ENCODE results near the gene UBE4B.
"Not testable (repeated sequence)": the region's sequence is repeated elsewhere in the genome, so short reads cannot be mapped to it uniquely, and the experiment has no call there.

The UBE4B gene

DNA sequence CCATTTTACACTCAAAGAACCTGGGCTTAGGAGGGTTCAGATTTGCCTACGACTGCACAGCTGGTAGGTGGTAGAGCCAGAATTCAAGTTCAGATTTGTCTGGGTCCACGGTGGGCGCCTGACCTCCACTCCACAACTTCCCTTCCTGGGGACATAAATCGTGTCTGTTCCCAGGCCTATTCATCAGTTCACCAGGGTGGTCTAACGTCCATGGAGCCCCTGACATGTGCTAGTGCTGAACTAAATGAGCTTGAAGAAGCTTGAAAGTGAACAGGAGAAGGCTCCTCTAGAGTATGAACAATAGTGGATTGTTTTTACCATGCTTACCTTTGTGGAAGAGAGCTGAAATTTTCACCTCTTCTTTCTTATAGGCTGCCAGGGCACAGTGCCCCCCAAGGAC lies 145.1 kb downstream of the UBE4B start:
- no peak for DNase-seq (ENCODE audit: low spot score)

DNA sequence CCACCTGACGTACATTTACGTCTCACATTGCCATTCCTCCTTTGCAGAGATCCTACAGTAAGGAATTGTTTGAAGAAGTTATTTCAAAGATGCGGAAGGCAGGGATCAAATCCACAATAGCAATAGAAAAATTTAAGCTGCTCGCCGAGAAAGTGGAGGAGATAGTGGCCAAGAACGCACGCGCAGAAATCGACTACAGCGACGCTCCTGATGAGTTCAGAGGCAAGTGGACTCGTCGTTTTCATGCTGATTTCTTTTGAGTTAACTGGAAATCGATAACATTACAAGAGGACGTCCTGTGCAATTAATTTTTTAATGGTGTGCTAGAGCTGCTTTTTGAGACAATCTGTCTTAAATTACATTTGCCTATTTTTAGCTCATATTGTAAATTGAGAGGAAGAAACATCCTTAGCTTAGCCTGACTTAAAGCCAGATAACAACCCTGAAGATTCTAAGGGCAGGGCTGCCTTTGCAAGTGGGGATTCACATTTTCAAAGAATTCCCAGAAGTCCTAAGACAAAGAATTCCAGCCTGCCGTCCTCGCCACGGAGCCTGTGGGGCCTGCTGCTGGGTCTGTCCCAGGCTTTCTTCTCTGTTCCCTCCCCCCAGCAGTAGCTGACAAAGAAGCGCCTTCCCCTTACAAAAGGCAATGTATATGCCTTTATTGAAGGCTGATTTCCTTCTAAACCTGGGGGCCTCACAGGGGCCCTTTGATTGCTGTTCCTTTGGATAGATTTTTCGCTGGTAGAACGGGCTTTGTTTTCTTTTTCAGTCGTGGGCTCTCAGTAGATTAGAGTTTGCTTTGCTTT lies 146.0 kb downstream of the UBE4B start:
- DNase-seq (ENCODE audit: low spot score) = peak; percentile 18

DNA sequence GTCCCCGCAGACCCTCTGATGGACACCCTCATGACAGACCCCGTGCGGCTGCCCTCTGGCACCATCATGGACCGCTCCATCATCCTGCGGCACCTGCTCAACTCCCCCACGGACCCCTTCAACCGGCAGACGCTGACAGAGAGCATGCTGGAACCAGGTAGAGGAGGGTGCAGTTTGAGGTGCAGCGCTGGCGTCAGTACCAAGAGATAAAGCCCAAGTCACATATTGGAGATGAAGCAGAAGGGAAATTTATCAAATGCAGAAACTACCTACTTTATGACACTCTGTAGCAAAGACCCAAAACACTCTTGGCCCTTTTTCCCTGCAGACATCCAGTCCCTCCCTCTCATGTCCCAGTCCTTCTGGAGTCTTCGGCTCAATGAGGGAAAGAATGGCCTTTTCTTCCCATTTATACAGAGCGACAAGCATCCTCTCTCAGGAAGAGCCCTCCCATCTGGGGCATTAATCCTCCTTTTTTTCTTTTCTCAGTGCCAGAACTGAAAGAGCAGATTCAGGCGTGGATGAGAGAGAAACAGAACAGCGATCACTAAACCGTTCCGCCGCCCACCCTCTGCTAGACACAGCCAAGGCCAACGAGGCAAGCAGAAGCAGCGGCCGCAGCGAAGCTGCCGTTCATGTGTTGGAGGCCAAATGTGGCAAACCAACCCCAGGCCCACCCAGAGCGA lies 146.8 kb downstream of the UBE4B start:
- DNase-seq (ENCODE audit: low spot score) = peak; percentile 67

DNA sequence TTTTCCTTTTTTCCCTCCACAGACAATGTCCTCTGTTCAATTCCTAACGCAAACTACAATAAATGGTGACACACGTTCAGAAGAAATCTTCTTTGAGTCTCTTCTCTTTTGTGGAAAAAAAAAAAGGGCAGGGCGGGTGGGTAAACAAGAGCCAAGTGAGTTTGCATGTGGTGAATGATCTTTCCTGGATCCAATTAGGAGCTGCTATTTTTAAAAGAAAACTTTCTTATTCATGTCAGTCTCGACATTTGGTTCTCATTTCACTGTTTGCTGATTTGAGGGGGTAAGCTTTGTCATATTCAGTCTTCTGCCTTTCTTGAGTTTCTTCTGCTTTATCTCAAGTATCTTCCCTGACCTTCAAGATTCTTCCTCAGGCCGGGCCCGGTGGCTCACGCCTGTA lies 148.4 kb downstream of the UBE4B start:
- DNase-seq (ENCODE audit: low spot score) = no peak

DNA sequence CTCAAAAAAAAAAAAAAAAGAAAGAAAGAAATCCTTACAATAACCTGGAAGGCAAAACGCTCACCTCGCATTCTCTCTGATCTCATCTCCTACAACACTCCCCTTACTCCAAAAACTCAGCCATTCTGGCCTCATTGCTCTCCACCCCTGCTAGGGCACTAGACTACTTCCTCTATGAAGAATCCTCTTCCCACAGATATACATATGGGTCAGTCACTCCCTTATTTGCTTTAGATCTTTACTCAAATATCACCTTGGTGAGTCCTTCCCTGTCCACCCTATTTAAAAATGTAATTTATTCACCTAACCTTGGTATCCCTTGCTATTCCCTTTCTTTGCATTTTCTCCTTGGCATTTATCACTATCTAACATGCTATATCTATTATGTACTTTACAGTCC lies 153.0 kb downstream of the UBE4B start:
- no peak for DNase-seq (ENCODE audit: low spot score)

DNA sequence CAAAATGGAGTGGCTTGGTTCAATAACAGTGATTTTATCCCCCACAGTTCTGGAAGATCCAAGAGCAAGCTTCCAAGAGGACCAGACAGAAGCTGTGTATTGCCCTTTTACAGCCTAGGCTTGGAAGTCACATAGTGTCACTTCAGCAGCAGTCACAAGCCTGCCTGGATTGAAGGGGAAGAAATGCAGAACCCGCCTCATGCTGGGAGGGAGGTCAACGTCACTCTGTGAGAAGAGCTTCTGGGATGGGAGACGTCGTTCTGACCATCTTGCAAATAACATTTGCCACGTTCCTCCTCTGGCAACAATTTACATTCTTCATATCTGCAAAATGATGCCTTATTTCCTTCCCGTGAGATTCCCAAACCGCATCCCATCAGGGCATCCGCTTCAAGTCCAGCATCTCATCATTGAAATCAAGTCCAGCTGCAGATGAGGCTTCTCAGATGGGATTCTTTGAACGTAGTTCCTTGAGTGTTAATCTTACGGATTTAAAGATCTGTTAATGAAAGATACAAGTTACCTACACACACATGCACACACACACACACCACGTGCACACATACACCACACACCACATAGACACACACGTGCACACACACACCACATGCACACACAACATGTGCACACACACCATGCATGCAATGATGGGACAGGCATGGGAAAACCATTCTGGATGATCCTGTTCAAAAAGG lies 153.7 kb downstream of the UBE4B start:
- no peak for DNase-seq (ENCODE audit: low spot score)

DNA sequence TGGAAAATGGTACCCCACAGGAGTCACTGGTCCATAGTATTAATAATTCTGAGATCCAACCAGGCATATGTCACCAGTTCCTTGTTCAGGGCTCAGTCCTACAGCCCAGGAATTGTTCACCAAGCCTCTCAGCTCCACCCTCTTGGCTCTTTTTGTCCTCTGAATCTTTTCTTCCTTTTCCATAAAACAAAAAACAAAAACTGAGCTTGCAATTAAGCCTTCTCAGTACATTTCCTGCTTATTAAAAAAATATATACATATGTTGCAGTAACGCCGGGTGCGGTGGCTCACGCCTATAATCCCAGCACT lies 154.2 kb downstream of the UBE4B start:
- no peak for DNase-seq (ENCODE audit: low spot score)

DNA sequence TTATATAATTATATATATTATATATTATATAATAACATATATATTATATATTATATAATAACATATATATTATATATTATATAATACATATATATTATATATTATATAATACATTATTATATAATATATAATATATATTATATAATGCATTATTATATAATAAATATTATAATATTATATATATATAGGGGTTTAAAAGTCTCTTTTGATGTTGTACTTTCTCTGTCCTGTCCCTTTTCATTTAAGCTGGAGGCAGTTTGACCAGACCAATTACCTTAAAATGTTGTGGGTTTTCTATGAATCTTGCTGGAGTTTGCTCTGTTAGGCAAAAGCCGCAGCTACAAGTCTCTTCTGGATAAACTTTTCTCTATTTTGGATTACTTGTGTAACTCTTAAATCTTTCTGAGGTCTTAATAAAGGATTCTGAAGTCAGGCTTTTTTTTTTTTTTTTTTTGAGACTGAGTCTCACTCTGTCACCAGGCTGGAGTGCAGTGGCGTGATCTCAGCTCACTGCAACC lies 155.4 kb downstream of the UBE4B start:
- DNase-seq (ENCODE audit: low spot score) = no peak

DNA sequence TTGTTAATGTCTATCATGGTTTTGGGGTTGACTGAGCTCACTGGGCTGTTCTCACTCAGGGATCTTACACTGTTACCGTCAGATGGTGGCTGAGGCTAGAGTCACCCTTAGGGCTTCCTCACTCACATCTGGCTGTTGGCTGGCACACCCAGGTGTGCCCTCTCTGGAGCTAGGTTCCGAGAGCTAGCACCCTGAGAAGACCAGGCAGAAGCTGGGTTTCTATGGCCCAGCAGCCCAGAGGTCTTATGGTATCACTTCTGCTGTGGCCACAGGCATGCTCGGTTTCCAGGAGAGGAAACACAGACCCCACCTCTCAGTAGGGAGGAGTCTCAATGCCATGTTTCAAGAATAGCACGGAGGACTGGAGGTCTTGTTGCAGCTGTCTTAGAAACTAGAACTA lies 156.9 kb downstream of the UBE4B start:
- no peak for DNase-seq (ENCODE audit: low spot score)

DNA sequence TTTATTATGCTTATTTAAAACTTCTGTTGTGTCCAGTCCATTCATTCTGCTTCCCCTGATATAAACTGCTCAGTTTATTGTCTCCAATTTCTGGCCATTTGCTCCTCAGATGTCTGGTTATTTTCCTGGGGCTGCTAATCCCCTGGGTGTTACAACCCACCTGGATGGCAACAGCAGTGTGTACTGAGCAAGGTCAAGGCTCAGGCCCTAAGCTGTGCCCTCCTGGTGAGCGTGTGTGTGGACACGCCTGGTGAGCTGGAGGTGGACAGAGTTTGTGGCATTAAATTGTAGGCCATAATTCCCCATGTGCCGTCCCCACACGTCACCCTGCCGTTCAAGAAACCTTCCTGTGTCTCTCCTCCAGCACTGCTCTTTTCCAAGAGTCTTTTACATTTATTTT lies 159.5 kb downstream of the UBE4B start:
- DNase-seq (ENCODE audit: low spot score) = no peak

DNA sequence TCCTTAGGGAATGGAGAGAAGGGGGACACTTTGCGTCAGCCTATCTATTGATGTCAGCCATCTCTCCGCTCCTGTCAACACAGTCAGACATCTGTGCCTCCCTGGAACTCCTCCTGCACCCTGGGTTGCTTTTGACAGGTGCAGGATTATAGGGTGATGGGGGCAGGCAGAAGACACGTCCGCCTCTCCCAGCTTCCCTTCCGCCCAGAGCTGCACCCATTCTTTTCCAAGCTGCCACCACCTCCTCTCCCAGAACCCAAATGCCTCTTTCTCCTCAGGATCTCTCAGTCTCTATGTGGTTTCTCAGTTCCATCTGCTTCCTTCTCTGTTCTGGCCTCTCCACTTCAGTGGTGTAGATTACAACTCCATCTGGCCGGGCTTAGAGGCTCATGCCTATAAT lies 160.5 kb downstream of the UBE4B start:
- DNase-seq (ENCODE audit: low spot score) = no peak

DNA sequence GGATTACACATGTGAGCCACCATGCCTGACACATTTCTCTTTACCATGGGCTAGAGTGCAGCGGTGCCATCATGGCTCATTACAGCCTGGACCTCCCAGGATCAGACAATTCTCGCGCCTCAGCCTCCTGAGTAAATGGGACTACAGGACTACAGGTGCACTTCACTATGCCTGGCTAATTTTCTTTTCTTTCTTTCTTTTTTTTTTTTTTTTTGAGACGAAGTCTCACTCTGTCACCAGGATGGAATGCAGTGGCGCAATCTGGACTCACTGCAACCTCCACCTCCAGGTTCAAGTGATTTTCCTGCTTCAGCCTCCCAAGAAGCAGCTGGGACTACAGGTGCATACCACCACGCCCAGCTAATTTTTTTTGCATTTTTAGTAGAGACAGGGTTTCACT lies 162.8 kb downstream of the UBE4B start:
- no peak for DNase-seq (ENCODE audit: low spot score)

DNA sequence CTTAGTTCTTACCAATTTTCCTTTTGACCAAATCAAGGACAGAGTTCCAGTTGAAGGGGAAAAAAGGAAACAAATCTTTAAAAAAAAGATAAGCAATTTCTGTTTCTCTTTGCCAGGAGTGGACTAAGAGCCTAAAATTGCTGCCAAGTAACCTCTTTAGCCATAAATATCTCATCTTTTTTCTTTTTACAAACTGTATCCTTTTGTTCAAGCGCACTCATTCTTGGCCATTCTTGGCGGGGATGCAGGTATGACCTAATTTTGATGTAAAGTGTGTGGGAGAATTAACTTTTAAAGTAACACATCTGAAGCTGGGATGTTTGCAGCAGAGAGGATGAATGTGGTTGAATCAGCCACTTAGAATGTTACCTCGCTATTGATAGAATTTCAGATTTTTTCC lies 164.2 kb downstream of the UBE4B start:
- DNase-seq (ENCODE audit: low spot score) = no peak

DNA sequence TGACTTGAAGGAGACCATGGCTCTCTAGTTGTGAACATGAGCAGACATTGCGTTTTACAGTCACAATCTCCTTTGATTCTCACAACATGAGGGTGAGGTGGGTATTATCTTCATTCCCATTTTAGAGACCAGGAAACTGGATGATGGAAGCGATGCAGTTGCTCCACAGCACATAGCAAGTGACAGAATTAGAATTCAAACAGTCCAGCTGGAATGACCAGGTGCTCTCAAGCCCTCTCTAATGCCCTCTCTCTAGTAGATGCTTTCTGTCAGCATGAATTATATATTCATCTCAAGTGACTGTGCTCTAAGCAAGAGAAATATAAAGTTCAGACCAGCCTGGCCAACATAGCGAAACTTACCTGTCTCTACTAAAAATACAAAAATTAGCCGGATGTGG lies 167.9 kb downstream of the UBE4B start:
- DNase-seq (ENCODE audit: low spot score) = no peak

DNA sequence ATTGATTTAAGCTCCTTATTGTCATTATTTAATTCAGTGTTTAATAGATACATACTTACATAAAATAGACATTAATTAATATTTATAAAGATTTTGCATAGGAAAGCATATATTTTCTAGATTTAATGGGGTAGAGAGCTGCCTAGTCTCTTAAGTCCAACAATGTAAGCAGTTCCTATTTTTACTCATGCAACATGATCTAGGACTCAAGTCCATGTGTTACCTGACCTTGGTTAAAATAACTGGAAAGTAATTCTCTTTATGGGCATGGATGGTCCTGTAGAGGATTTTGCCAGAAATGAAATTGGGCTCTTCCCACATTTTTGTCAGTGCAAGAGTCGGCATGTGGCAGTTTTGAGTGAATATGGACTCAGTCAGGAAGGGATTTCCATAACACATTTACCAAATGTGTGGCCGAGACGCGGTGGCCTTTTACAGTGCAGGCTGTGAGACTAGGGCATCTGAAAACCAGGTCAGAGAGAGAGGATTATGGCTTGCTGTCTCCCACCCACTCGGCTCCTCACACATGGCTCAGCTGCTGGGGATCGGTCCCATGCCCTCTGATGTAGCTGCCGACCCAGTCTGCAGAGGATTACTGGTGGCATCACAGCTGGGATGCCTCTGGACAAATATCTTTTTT lies 171.4 kb downstream of the UBE4B start:
- DNase-seq (ENCODE audit: low spot score) = no peak

DNA sequence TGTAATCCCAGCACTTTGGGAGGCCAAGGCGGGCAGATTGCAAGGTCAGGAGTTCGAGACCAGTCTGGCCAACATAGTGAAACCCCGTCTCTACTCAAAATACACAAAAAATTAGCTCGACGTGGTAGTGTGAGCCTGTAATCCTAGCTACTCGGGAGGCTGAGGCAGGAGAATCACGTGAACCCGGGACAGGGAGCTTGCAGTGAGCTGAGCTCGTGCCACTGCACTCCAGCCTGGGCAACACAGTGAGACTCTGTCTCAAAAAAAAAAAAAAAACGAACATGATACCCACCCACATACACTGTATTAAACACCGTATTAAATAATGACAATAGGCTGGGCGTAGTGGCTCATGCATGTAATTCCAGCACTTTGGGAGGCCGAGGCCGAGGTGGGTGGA lies 172.4 kb downstream of the UBE4B start:
- not testable (repeated sequence) for DNase-seq (ENCODE audit: low spot score)

DNA sequence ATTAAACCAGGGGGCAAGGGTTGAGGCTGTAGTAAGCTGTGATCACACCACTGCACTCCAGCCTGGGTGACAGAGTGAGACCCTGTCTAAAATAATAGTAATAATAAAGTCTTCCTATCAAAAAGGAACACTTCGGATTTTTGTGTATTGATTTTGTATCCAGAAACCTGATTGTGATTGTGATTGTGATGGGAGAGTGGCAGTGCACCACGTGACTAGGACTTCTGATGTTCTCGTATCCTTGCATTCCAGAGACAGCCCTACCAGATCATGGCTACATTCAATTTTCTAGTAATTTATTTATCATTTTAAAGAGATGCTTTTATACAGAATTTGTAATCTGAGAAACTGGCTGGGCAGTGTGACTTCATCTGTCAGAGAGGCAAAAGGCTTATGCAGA lies 175.1 kb downstream of the UBE4B start:
- no peak for DNase-seq (ENCODE audit: low spot score)

DNA sequence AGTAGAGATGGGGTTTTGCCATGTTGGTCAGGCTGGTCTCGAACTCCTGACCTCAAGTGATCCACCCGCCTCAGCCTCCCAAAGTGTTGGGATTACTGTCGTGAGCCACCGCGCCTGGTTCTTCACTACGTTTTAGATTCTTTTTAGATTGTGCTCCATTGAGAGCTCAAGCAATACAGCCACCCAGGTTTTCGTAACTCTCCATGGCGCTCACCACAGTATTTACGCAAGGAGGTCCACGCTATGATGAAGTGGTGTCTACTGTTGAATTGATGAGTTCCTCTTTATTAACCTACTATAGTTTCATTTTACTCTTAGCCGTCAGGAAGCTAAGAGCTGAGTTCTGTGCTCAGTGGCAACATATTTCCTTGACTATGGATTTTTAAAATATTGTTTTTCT lies 175.8 kb downstream of the UBE4B start:
- no peak for DNase-seq (ENCODE audit: low spot score)

DNA sequence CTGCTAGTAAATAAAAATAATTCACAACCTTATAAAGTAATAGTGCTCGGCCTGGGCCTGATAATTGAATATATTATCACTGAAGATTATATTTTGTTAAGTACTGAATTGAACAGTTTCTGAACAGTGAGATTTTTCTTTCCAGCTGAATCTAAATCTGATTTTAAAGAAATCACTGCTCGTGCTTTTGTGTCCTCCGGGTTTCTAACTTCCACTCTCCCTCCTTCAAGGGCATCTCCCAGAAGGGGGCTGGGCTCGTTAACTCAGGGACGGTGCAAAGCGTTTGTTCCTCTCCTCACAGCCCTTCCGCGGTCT lies 176.8 kb downstream of the UBE4B start:
- no peak for DNase-seq (ENCODE audit: low spot score)

DNA sequence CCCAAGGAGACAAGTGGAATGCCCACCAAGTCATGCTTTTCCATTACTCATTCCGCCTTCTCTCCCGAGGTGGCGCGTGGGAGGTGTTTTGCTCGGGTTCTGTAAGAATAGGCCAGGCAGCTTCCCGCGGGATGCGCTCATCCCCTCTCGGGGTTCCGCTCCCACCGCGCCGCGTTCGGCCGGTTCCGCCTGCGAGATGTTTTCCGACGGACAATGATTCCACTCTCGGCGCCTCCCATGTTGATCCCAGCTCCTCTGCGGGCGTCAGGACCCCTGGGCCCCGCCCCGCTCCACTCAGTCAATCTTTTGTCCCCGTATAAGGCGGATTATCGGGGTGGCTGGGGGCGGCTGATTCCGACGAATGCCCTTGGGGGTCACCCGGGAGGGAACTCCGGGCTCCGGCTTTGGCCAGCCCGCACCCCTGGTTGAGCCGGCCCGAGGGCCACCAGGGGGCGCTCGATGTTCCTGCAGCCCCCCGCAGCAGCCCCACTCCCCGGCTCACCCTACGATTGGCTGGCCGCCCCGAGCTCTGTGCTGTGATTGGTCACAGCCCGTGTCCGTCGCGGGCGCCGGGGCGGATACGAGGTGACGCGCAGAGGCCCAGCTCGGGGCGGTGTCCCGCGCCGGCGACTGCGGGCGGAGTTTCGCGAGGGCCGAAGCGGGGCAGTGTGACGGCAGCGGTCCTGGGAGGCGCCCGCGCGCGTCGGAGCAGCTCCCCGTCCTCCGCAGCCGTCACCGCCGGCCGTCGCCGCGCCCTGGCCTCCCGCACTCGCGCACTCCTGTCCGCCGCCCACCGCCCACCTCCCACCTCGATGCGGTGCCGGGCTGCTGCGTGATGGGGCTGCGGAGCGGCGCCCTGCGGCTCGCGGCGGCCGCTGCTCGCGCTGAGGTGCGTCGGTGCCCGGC lies 177.4 kb downstream of the UBE4B start, which contains the start of gene KIF1B:
KIF1B (plus strand) TSS at position 666 of the 906 bp plus-strand sequence. CDS start 21,759 bp downstream, outside the sequence.
- peak; percentile 98 for DNase-seq (ENCODE audit: low spot score)
